NCI-H510A (cell line): ENCODE data around the gene SUSD3.

Experiments
- DNase-seq: peaks from one replicate; lab custom pipeline; 2025; lab: John Stamatoyannopoulos, UW

SUSD3 gene

GRCh38 chr9:93076101-93076791, 17.7 kb downstream of the SUSD3 start:
- DNase-seq: no peak

- no peak for DNase-seq
These were observed 18.3 kb downstream of the SUSD3 start for GRCh38 chr9:93076792-93077128.

DNA sequence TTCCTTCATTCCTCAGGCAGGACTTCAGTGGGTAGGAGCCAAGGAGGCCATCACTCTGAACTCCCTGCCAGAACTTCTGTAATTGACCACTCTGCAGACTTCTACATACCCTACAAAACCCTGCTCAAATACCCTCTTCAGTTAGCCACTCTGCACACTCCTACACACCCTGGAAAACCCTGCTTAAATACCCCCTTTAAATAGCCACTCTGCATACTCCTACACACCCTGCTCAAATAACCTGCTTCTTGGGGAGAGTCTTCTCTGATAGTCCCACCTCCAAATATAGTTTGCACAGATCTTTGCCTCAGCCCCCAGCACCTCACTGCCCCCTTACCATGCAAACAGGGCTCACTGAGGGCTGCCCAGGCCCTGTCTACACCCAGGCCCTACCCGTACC, 18.9 kb downstream of the SUSD3 start:
- no peak for DNase-seq

DNA sequence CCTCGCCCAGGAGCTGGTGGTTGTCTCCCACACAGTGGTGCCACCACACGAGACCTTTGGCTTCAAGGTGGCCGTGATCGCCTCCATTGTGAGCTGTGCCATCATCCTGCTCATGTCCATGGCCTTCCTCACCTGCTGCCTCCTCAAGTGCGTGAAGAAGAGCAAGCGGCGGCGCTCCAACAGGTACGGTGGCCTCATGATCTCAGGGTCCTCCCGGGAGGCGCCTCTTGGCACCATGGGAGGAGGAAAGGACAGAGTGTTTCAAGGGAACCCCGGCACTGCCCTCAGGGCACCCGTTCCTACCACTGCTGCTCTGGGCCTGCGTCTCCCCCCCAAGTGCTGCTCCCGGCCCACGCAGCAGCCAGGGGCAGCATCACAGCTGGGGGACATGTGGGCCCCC, 19.3 kb downstream of the SUSD3 start:
- no peak for DNase-seq

GRCh38 chr9:93079371-93079770, 20.9 kb downstream of the SUSD3 start:
- no peak for DNase-seq

DNA sequence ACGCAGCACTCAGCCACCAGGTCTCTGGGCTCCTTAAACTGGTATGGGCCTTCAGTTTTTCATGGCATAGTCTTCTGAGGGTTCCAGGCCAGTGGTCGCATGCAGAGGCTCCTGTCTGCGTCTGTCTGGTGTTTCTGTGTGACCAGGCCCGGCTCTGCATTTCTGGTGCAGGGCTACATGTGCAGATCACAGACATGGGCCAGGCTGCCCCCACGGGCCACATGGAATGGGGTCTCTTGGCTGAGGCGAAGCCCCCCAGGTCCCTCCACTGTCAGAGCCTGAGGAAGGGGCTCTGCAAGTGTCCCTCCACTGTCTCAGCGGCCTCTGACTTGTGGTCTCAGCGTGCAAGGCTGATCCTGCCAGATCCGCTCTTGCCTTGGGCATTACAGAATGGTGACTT, 21.9 kb downstream of the SUSD3 start:
- DNase-seq: no peak

GRCh38 chr9:93081081-93081529, 22.6 kb downstream of the SUSD3 start:
- DNase-seq: no peak

DNA sequence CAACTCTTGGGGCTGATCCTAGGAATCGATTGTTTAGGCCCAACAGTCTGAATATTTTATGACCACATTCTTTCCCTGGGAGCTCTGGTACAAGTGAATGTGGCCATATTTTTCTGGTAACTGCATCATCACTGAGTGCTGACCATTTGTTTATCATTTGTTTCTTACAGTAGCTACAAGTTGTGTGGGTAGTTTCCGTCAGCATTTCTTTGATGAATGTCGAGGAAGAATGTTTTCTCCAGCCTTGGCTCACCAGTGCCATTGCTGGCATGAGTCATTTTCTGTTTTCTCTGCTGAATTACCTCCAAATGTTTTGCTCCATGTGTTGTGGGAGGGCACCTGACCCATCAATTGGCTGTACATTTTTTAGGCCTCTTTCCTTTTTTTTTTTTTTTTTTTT, 23.4 kb downstream of the SUSD3 start:
- no peak for DNase-seq

- no peak for DNase-seq
These were observed 24.4 kb downstream of the SUSD3 start for GRCh38 chr9:93082841-93083411.

DNA sequence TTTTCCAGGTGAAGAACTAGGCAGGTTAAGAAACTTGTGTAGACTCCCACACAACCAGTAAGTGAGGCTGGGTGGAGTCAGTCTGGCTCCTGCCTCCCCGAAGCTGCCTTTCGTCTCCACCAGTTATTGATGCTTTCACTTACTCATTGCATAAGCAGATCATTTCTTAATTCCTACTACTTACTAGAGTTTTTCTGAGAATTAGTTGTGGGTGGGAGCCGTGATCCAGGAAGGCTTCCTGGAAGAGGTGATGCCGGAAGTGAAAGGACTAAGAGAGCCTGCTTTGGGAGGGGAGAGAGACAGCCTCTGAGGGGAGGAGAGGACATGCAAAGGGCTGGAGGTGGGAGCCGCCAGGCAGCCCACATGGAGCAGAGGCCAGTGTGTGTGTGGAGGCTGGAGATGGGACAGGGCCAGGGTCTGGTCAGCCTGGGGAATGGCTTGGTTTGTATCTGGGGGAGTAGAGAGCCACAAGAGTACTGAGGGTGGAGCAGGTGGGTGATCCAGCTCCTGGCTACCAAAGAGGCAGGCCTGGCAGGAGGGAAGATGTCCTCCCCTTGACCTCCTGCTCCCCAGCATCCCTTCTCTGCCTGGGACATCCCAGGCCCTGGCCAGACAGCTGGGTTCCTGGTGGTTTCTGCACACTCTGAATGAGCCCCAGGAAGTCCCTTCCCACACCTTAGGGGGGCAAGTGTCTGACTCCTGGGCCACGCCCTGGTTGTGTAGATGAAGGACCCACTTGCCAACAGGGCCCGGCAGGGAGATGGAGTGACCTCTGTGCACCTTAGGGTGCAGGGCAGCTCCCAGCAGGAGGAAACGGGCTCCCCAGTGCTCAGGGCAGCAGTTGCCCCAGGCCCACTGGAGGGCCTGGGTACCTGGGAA, 25.3 kb downstream of the SUSD3 start:
- DNase-seq: no peak

DNA sequence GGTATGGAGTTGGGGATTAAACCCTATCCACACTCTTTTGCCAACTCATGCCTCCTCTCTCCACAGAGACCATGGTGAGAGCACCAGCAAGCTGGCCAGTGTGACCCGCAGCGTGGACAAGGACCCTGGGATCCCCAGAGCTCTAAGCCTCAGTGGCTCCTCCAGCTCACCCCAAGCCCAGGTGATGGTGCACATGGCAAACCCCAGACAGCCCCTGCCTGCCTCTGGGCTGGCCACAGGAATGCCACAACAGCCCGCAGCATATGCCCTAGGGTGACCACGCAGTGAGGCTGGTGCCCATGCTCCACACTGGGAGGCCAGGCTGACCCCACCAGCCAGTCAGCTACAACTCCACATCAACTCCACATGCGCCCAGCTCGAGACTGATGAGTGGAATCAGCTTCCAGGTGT, 26.0 kb downstream of the SUSD3 start:
- no peak for DNase-seq

- DNase-seq: no peak
These were observed 27.2 kb downstream of the SUSD3 start for GRCh38 chr9:93085676-93086075.

DNA sequence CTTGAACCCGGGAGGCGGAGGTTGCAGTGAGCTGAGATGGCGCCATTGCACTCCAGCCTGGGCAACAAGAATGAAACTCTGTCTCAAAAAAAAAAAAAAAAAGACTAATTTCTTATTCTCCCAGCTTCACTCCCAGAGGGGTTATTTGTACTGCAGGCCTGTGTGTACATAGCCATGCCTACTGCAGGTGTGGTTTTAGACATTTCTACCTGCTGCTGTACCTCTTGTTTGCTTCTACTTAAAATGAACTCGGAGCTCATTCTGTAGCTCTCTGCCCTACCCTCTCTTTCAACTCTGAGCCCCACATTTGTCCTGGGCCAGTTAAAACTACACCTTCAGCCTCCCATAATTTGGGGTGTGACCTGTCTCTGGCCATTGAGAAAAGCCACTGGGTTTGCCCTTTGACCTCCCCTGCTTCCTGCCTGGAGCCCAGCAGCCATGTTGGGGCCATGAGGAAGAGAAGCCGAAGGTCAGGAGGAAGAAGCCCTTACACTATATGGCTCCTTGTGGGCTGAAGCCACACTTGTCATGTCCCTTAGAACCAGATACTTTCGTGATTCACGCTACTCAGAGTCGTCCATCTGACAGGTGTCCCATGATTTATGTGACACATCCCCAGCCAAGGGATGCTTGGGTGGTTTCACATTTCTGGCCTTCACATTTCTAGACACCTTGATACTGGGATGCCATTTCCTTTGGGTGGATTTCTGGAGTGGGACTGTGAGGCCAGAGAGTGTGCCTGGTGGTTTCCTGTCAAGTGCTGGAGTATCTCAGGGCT, 28.1 kb downstream of the SUSD3 start:
- no peak for DNase-seq

DNA sequence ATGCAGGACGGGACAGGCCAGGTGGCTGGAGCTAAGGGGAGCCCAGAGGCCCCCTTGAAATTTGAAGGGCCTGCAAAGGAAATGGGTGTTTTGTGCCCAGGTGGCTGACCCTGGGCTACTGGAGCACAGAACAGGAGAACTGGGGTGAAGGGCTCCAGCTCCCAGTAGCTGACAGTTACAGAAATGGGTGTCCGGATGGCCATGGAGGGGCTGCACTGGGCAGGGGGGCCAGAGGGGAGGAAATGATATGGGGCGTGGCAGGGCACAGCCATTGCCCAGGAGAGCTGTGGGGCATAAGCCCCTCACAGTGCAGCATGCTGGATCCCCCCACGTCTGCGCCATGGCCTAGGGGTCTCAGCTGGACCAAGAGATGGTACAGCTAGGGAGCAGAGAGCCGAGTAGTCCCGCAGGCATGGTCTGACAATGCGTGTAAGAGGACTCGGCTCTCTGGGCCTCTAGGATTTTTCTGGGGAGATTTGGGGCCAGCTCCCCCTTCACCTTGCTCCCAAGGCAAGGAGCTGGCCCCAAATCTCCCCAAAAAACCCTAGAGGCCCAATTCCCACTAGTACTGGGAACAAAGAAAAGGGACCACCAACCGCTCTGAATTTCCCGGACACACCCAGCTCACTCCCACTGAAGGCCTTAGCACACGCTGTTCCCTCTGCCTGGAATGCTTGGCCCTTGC, 29.6 kb downstream of the SUSD3 start:
- DNase-seq: no peak

DNA sequence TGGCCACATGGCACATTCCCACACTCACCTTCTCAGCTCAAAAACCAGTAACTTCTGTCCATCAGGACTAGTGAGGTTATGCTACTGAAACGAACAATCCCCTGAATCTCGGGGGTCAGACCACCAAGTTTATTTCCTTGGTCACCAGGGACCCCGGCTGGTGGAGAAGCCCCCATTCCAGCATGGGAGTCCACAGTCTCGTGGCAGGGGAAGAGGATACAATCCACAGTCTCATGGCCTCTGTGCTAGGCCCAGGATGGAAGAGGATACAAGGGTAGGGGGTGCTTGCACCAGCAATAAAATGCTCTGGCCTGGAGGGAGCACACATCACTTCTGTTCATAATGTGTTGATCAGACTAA, 30.1 kb downstream of the SUSD3 start:
- DNase-seq: no peak

- no peak for DNase-seq
These were observed 30.5 kb downstream of the SUSD3 start for GRCh38 chr9:93089024-93089423.

- no peak for DNase-seq
These were observed 31.0 kb downstream of the SUSD3 start for GRCh38 chr9:93089481-93089991.

GRCh38 chr9:93090091-93090655, 31.7 kb downstream of the SUSD3 start:
- no peak for DNase-seq

DNA sequence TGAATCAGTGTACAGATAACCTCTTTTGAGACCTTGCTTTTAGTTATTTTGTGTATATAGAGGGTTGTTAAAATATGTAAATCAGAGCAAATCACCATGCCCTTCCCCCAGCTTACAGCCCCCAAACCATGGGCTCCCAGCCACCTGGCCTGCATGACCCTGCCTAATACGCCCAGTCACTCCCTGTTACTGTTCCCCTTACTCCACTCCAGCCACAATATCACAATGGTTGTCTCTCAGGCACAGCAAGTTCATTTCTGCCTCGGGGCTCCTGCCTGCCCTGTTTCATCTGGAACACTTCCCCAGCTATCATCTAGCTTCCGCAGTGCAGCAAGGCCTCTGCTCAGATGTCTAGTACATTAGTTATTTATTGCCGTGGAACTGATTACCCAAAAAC, 32.6 kb downstream of the SUSD3 start:
- no peak for DNase-seq

DNA sequence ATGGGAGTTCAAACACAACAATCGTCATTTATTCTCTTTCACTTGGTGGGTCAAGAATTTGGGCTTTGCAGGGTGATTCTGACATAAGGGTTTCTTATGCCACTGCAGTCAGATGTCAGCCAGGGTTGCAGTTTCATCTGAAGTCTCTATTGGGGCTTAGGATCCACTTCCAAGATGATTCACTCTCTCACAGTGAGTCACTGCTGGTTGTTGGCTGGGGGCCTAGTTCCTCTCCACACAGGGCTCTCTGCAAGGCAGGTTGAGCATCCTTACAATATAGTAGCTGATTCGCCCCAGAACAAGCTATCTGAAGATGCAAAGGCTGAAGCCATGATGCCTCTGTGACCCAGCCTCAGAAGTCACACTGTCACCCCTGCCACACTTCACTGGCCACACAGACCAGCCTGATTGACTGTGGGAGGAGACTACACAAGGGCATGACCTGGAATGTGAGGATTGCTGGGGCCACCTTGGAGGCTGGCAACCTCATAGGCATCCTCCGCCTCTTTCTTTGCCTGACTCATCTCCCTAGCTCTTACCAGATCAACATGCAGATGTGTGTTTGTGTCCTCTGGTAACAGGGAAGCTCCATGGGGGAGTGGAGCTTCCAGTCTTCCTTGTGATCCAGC, 33.1 kb downstream of the SUSD3 start:
- no peak for DNase-seq
